Activated T-cell treated with anti-CD3 and anti-CD28 coated beads, Interleukin-2, amount 50 U/mL, for 24 hours (primary cell): ENCODE data around the gene NINJ1.
"Not testable (repeated sequence)": the region's sequence is repeated elsewhere in the genome, so short reads cannot be mapped to it uniquely, and the experiment has no call there.

ENCODE experiments used
- DNase-seq: peaks from one replicate; pipeline ENCODE4 v3.0.0-alpha.2; 2020
- H3K27ac Mint-ChIP-seq: 2 replicates; pipeline ENCODE4 v1.8.0; 2020; ENCODE audit warnings: mild to moderate bottlenecking, mixed read lengths
- H3K27me3 Mint-ChIP-seq: 2 replicates; pipeline ENCODE4 v1.8.0; 2020; ENCODE audit warnings: mixed read lengths
- H3K36me3 Mint-ChIP-seq: 2 replicates; pipeline ENCODE4 v1.8.0; 2020; ENCODE audit warnings: low read depth, mixed read lengths
- H3K4me1 Mint-ChIP-seq: 2 replicates; pipeline ENCODE4 v1.8.0; 2020; ENCODE audit warnings: low read depth, mixed read lengths
- H3K4me3 Mint-ChIP-seq: 2 replicates; pipeline ENCODE4 v1.8.0; 2020; ENCODE audit warnings: mild to moderate bottlenecking, moderate library complexity, mixed read lengths
- H3K9me3 Mint-ChIP-seq: 2 replicates; pipeline ENCODE4 v1.8.0; 2020; ENCODE audit warnings: mixed read lengths

The NINJ1 gene

DNA sequence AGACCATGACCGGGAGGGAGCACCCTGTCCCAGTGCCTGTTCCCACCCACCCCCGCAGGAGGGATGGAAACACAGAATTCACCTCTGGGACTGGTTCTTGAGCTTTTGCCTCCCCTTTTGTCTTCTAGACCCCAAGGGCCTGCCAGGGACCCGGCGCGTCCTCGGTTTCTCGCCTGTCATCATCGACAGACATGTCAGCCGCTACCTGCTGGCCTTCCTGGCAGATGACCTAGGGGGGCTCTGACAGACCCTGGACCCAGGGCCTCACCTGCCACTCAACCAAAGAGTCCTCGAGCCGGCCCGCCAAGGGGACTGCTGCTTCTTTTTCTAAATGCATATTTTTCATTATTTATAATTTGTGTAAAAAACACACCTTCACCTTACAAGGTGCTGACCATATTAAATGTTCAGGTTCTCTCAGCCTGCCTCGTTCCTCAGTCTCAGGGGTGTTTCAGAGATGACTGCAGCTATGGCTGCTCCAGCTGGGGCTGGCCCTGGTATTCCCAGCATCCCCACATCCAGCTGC, 21.1 kb downstream of the NINJ1 start:
- no peak overlapping the region for H3K27ac Mint-ChIP-seq
- no peaks in the 10 kb centered on the region for H3K9me3 Mint-ChIP-seq
- H3K27me3 Mint-ChIP-seq: no peaks in the 10 kb centered on the region
- peaks cover 21% of the 10 kb centered on the region for H3K4me1 Mint-ChIP-seq
- peaks cover 52% of the 10 kb centered on the region for H3K36me3 Mint-ChIP-seq
- DNase-seq: no peak
- no peak overlapping the region for H3K4me3 Mint-ChIP-seq

DNA sequence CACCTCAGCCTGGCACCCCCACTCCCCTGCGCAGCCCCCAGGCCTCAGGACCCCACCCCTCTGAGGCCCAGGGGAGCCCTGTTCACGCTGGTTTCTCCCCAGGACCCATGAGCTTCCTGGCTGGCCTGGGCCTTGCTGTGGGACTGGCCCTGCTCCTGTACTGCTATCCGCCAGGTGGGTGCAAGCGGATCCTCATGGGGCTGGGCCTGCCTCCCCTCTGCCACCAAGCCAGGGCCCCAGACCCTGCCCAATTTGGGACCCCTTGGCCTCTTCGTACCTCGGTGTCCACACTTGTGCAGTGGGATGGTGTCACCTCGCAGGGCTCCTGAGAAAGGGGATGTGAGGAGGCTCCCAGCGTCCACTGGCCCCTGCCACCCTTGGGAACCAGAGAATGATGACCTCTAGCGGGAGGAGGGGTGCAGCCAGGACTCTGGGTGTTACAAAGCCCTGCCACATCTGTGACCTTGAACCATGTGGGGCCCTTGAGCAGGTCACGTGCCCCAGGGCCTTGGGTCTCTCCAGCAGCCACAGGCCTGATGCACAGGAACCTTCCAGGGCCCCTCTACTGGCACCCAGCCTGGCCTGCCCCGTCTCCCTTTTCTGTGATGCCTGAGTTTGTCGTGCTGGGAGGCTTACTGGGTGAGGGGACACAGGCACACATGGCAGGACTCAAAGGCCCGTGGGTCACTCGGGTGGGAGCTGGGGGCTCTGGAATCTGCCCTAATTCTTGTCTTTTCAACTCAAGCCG, 21.8 kb downstream of the NINJ1 start:
- Mint-ChIP-seq H3K27me3 (no peaks in the 10 kb centered on the region), H3K36me3 (peaks cover 57% of the 10 kb centered on the region), H3K9me3 (no peaks in the 10 kb centered on the region), H3K4me1 (peaks cover 27% of the 10 kb centered on the region), H3K4me3 (no peak overlapping the region), H3K27ac (no peak overlapping the region)
- no peak for DNase-seq

DNA sequence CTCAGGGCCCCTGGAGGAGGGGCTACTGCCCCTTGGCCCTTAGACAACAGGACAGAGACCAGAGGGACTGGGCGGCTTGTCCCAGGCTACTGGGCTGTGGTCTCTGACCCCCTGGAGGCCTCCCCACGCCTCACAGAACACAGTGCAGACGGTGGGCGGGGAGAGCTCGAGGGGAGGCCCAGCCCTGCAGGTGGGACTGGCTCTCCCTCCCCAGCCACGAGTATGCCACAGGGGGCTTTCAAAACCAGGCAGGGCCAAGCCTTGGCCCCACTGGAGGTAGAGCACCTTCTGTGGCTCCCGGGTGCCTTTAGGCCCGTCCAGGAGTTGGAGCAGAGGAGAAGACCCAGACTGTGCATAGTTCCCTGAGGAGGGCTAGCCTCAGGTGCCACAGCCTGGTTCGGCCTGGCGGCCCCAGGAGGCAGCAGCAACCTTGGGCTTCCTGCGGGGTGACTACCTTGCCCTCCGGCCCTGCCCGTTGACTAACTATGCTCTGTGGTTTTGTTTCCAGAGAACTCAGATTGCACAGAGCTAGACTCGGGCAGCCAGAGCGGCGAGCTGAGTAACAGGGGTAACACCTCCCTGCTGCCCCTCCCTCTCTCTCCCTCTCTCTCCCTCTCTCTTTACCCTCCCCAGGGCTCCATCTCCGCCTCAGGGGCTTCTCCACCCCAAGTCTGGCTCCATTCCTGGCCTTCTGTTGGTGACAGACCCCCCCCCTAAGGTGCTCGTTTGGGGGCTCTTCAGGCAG, 22.5 kb downstream of the NINJ1 start:
- Mint-ChIP-seq H3K9me3 (no peaks in the 10 kb centered on the region), H3K27ac (no peak overlapping the region)

DNA sequence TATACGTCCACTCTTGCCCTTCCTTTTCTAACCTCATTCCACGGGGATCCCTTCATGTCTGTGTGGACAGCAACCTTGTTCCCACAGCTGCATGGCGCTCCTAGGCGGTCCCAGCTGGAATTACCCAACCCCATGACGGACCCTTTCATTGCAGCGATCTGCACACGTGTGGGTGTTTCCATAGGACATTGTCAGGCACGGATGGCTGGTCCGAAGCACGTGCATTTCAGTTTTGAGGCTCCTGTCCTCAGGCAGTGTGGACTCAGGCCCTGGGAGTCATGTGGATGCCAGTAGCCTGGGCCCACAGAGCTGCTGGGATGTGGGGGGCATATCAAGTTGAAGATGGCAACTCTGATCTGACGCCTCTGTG, 23.1 kb downstream of the NINJ1 start:
- Mint-ChIP-seq H3K27ac (no peak overlapping the region), H3K36me3 (peaks cover 57% of the 10 kb centered on the region), H3K4me1 (peaks cover 38% of the 10 kb centered on the region), H3K9me3 (no peaks in the 10 kb centered on the region), H3K27me3 (no peaks in the 10 kb centered on the region), H3K4me3 (no peak overlapping the region)
- no peak for DNase-seq

More for the DNA sequence above, 22.5 kb downstream of the NINJ1 start:
- H3K27me3 Mint-ChIP-seq: no peaks in the 10 kb centered on the region
- H3K4me3 Mint-ChIP-seq: no peak overlapping the region
- DNase-seq: no peak
- peaks cover 35% of the 10 kb centered on the region for H3K4me1 Mint-ChIP-seq
- H3K36me3 Mint-ChIP-seq: peaks cover 57% of the 10 kb centered on the region

DNA sequence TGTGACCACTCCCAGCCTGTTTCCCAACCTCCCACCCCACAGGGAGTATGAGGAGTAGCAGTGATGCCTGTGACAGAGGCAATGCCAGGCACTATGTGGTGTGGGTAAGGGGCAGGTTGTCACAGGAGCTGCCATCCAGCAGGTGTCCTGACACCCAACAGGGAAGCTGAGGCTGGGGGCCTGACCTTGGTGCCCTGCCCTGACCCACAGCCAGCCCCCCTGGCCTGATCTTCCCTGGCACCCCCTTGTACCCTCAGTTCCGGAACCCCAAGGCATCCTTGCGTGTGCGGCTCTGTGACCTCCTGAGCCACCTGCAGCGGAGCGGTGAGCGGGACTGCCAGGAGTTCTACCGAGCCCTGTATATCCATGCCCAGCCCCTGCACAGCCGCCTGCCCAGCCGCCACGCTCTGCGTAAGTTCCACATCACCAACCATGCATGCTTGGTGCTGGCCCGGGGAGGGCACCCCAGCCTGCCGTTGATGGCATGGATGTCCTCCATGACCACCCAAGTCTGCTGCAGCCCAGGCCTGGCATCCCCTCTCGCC, 23.7 kb downstream of the NINJ1 start:
- no peaks in the 10 kb centered on the region for H3K27me3 Mint-ChIP-seq
- no peak overlapping the region for H3K27ac Mint-ChIP-seq
- H3K36me3 Mint-ChIP-seq: peaks cover 59% of the 10 kb centered on the region
- H3K4me3 Mint-ChIP-seq: no peak overlapping the region
- H3K9me3 Mint-ChIP-seq: no peaks in the 10 kb centered on the region
- peaks cover 43% of the 10 kb centered on the region for H3K4me1 Mint-ChIP-seq
- DNase-seq: no peak

DNA sequence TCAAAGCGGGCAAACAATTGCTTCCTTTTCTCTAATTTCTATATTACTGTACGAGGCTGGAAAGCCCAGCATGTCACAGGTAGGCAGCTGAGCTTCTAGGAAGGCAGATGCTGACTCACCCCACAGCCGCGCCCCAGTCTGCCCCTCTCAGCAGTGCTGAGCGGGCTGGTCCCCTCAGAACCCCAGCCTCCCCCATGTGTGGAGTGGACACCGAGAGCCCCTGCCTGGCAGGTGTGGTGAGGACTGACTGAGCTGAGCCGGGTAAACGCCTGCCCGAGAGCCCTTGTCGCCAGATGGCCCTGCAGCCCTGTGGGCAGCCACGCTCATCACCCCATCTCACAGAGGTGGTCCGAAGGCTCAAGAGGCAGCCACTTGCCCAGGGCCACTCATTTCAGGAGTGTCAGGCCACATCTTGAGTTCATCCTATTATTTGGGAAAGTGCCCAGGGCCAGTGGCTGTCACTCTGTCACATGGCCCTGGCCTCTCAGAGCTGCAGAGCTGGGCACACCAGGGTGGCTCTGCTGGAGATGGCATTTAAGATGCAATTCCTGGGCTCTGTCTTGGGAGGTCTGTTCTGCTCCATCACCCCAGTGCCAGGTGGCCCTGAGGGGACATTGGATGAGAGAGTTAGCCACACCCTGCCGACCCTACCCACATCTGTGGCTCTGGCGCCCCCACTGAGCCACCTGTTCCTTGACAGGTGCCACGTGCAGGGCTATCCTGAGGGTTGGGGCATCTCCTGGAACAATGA, 25.6 kb downstream of the NINJ1 start:
- peaks cover 69% of the 10 kb centered on the region for H3K36me3 Mint-ChIP-seq
- H3K4me3 Mint-ChIP-seq: no peak overlapping the region
- H3K27ac Mint-ChIP-seq: peak overlapping the region; percentile 77

DNA sequence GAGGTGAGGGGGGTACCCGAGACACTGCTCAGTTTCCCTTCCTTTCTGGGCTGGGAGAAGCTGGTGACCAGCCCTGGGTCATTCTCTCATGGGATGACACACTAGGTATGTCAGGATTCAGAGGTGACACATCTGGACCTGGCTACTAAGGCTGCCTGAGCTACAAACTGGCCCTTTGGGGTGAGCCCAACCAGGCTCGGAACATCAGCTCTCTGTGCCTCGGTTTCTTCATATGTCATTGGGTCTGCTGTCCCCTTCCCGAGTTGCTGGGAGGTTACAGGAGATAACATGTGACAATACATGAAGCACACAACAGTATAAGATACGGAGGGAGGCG, 26.3 kb downstream of the NINJ1 start:
- Mint-ChIP-seq H3K4me3 (no peak overlapping the region), H3K27me3 (no peaks in the 10 kb centered on the region), H3K9me3 (peaks cover 12% of the 10 kb centered on the region), H3K4me1 (peaks cover 57% of the 10 kb centered on the region), H3K27ac (peak overlapping the region; percentile 77), H3K36me3 (peaks cover 65% of the 10 kb centered on the region)
- DNase-seq: no peak

More for the DNA sequence above, 25.6 kb downstream of the NINJ1 start:
- DNase-seq: no peak
- Mint-ChIP-seq H3K27me3 (no peaks in the 10 kb centered on the region), H3K4me1 (peaks cover 52% of the 10 kb centered on the region), H3K9me3 (peaks cover 10% of the 10 kb centered on the region)

DNA sequence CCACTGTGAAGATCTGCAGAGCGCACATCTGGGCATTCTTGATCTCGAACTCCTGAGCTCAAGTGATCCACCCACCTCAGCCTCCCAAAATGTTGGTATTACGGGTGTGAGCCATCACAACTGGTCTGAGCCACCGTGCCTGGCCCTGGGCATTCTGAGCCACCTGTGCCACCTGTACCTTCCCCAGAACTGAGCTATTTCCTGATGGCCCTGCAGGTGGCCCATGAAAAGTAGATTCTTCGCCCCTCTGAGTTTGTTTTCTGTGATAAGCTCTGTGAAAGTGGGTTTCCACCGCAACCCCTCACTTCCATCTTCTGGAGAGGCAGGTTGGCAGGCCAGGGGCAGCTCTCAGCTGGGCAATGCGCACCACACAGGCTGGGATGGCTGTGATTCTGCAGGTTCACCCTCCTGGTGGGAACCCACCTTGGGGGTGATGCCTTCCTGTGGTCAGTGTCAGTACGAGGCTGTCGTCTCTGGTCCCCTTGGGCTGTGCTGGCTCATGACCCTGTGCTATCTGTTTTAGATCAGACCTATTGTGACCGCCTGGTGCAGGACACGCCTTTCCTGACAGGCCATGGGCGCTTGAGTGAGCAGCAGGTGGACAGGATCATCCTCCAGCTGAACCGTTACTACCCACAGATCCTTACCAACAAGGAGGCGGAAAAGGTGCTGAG, 26.8 kb downstream of the NINJ1 start:
- no peak for DNase-seq
- peaks cover 13% of the 10 kb centered on the region for H3K9me3 Mint-ChIP-seq
- H3K4me3 Mint-ChIP-seq: no peak overlapping the region
- H3K4me1 Mint-ChIP-seq: peaks cover 61% of the 10 kb centered on the region
- peak overlapping the region; percentile 77 for H3K27ac Mint-ChIP-seq
- no peaks in the 10 kb centered on the region for H3K27me3 Mint-ChIP-seq
- H3K36me3 Mint-ChIP-seq: peaks cover 65% of the 10 kb centered on the region

DNA sequence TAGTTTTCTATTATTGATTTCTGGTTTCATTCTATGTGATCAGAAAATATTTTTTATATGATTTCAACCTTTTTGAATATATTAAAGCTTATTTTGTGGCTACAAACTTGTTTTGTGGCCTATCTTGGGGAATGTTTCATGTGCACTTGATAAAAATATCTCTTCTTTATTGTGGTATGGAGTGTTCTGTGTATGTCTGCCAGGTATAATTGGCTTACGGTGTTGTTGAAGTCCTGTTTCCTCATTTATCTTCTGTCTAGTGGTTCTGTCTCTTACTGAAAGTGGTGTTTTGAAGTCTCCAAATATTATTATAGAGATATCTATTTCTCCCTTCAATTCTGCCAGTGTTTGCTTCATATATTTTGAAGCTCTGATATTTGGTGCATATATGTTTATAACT, 28.4 kb downstream of the NINJ1 start:
- H3K36me3 Mint-ChIP-seq: peaks cover 61% of the 10 kb centered on the region
- no peaks in the 10 kb centered on the region for H3K27me3 Mint-ChIP-seq
- no peak overlapping the region for H3K4me3 Mint-ChIP-seq
- no peak overlapping the region for H3K27ac Mint-ChIP-seq
- DNase-seq: no peak
- peaks cover 72% of the 10 kb centered on the region for H3K4me1 Mint-ChIP-seq
- peaks cover 14% of the 10 kb centered on the region for H3K9me3 Mint-ChIP-seq

DNA sequence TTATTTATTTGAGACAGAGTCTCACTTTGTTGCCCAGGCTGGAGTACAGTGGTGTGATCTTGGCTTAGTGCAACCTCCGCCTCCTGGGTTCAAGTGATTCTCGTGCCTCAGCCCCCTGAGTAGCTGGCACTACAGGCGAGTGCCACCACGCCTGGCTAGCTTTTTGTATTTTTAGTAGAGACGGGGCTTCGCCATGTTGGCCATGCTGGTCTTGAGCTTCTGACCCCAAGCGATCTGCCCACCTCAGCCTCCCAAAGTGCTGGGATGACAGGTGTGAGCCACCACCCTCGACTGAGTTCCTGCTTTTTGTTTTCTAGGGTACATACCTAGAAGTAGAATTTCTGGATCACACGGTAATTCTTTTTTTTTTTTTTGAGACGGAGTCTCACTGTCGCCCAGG, 33.0 kb downstream of the NINJ1 start:
- H3K27ac Mint-ChIP-seq, DNase-seq, H3K27me3 Mint-ChIP-seq, H3K4me3 Mint-ChIP-seq: not testable (repeated sequence)
- peaks cover 14% of the 10 kb centered on the region for H3K9me3 Mint-ChIP-seq
- peaks cover 50% of the 10 kb centered on the region for H3K36me3 Mint-ChIP-seq
- peaks cover 76% of the 10 kb centered on the region for H3K4me1 Mint-ChIP-seq

DNA sequence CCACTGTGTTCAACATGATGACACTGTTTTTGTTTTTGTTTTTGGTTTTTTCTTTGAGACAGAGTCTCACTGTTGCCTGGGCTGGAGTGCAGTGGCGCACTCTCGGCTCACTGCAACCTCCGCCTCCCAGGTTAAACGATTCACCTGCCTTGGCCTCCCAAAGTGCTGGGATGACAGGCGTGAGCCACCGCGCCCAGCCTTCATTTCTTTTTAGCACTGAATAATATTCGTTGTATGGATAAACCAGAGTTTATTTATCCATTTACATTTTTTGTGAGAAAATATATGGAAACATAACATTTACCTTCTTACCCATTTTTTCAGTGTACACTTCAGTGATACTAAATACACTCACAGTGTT, 33.8 kb downstream of the NINJ1 start:
- Mint-ChIP-seq H3K4me3 (no peak overlapping the region), H3K4me1 (peaks cover 69% of the 10 kb centered on the region), H3K27ac (peak overlapping the region; percentile 37), H3K36me3 (peaks cover 48% of the 10 kb centered on the region), H3K9me3 (peaks cover 14% of the 10 kb centered on the region), H3K27me3 (no peaks in the 10 kb centered on the region)
- no peak for DNase-seq

DNA sequence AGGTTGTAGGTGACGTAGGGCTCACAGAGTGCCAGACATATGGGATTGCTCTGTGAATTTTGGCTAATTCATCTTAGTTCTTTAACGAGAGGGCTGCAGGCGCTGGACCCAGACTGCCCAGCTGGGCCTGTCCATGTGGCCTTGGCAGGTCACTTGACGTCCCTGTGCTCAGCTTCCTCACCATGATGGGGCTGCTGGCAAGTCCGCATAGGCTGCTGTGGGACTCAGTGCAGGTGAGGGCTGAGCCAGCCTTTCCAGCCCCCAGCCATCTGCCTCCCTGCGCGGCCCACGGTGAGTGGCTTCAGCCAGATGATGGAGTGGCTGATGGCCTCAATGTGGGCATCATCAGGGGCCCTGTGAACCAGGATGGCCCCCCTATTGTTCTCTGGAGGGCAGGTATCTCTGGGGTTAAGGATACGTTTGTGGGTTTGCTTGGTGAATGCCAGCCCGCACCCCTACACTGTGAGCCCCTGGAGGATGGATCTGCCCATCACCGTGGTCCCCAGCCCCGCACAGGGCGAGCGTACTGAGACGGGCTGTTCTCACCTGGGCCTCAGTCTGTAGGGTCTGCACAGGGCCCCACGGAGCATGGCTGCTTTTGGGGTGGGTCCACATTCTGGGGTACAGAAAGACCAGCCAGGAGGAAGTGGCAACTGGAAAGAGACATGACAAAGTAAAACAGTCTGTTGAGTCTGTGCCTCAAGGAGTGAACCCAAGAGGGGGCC, 34.3 kb downstream of the NINJ1 start:
- DNase-seq: no peak
- peaks cover 44% of the 10 kb centered on the region for H3K36me3 Mint-ChIP-seq
- H3K4me3 Mint-ChIP-seq: peak overlapping the region; percentile 52
- H3K9me3 Mint-ChIP-seq: peaks cover 12% of the 10 kb centered on the region
- no peaks in the 10 kb centered on the region for H3K27me3 Mint-ChIP-seq
- peaks cover 69% of the 10 kb centered on the region for H3K4me1 Mint-ChIP-seq
- H3K27ac Mint-ChIP-seq: peak overlapping the region; percentile 37

DNA sequence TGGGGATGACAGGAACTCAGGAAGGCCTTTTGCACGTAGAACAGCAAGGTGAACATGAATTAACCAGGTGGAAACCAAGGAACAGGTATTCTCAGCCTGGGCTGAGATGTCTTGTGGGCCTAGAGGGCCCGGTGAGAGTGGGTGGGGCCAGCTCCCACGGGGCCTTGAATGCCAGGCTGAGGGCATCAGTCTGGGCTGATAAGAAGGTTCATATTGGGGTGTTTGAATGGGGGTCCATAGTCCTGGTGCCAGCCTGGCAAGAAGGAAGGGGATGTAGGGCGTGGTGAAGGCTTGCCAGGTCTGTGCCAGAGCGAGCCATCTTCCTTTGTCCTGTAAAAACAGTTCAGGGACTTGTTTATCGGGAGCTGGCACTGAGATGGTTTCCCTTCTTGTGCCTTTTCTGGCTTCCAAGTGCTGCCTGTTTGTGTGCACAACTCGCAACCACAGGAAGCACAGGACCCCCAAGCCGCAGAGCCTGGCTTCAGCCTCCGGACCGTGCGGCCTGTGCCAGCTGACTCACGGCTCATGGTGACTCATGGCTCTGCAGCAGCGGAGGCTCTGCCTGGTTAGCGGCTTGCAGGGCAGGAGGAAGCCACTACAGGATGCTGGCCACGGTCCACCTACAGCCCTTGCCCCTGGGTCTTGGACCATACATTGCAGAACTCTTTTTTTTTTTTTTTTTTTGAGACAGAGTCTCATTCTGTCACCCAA, 35.7 kb downstream of the NINJ1 start:
- peak overlapping the region; percentile 84 for H3K4me3 Mint-ChIP-seq
- peaks cover 3% of the 10 kb centered on the region for H3K9me3 Mint-ChIP-seq
- H3K27me3 Mint-ChIP-seq: no peaks in the 10 kb centered on the region
- DNase-seq: peak; percentile 75
- peaks cover 31% of the 10 kb centered on the region for H3K36me3 Mint-ChIP-seq
- peaks cover 73% of the 10 kb centered on the region for H3K4me1 Mint-ChIP-seq
- peak overlapping the region; percentile 94 for H3K27ac Mint-ChIP-seq
